Upper lobe of left lung (tissue), 4 donors: Measurements from ENCODE around the gene FAM131B.

ENCODE experiments used
- CTCF ChIP-seq, 6 experiments: fragments of 450-650 bp in 4 of 6; fragments of 200-600 bp in 2 of 6; sonication (generic) in 2 of 6; IDR thresholded peaks; one replicate each; pipeline ENCODE4 v1.5.1; 2016 to 2019; ENCODE audit warnings: antibody characterized with exemption in 6 of 6
- EP300 ChIP-seq, 4 donors: sonication (generic); formaldehyde crosslinking; IDR thresholded peaks; one replicate each; pipeline ENCODE4 v1.5.1; 2017; ENCODE audit warnings: antibody characterized with exemption in 4 of 4, control low read depth in 2 of 4
- POLR2A ChIP-seq, 4 donors: fragments of 450-650 bp; IDR thresholded peaks; one replicate each; pipeline ENCODE4 v1.5.1; 2016 to 2017; ENCODE audit warnings: antibody characterized with exemption in 4 of 4, mild to moderate bottlenecking in 2 of 4
- POLR2AphosphoS5 ChIP-seq, 2 donors: sonication (generic); formaldehyde crosslinking; IDR thresholded peaks; one replicate each; pipeline ENCODE4 v1.5.1; 2017; ENCODE audit warnings: antibody characterized with exemption in 2 of 2

GRCh38 chr7:143394068-143394467 lies 31.6 kb upstream of the FAM131B start:
- TF ChIP-seq CTCF (IDR thresholded peaks at IDR 0.05) = no peak
- no peak for TF ChIP-seq POLR2A (IDR thresholded peaks at IDR 0.05)
- TF ChIP-seq EP300 (IDR thresholded peaks at IDR 0.05) = no peak
- TF ChIP-seq POLR2AphosphoS5 (IDR thresholded peaks at IDR 0.05) = no peak
